Stimulated activated CD8-positive, alpha-beta memory T cell treated with anti-CD3 and anti-CD28 coated beads, Interleukin-7, amount 100 ng/mL, for 48 hours (primary cell): Measurements from ENCODE around the gene TPRN.

Experiments used
- DNase-seq, 2 donors: peaks; one replicate each; pipeline ENCODE4 v3.0.0-alpha.2; 2020; ENCODE audit warnings: low read depth in 1 of 2; ENCODE audit errors: extremely low read depth in 1 of 2

The TPRN gene

GRCh38 chr9:137147091-137147792 is 53.3 kb downstream of the TPRN start:
- DNase-seq, result no peak

DNA sequence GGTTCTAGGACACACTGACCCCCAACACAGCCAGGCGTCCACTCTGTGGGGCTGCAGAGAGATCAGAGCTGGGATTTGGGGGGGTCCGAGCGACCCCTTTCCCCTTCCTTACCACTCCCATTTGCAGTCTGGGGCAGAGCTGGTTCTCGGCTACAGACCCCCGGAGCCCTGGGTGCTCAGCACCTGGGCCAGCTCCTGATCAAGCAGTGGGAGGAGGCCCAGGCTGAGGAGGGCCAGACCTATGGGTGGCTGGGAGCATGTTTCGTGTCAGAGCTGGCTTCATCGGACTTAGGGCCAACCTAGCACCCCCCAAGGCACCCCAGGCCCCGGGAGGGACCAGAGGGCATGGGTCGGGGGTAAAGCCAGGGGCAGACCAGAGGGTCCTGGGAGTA is 54.0 kb downstream of the TPRN start:
- no peak for DNase-seq

GRCh38 chr9:137145731-137146526 is 54.6 kb downstream of the TPRN start:
- DNase-seq, result no peak

DNA sequence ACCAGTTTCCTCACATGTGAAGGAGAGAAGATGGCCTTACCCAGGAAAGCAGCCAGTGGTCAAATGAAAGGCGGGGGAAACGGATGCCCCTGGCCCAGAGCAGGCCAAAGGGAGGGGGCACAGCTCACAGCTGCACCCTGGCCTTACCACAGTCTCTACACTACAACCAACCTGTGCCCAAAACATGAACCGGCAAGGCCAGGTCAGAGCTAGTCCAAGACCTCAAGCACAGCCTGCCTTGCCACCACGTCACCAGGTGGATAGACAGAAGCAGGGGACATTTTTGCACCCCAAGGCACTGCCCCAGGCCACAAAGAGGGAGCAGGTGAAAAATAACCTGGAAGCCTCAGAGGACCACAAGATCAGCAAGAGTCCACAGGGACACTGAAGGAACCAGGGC is 57.1 kb downstream of the TPRN start:
- DNase-seq, result no peak

DNA sequence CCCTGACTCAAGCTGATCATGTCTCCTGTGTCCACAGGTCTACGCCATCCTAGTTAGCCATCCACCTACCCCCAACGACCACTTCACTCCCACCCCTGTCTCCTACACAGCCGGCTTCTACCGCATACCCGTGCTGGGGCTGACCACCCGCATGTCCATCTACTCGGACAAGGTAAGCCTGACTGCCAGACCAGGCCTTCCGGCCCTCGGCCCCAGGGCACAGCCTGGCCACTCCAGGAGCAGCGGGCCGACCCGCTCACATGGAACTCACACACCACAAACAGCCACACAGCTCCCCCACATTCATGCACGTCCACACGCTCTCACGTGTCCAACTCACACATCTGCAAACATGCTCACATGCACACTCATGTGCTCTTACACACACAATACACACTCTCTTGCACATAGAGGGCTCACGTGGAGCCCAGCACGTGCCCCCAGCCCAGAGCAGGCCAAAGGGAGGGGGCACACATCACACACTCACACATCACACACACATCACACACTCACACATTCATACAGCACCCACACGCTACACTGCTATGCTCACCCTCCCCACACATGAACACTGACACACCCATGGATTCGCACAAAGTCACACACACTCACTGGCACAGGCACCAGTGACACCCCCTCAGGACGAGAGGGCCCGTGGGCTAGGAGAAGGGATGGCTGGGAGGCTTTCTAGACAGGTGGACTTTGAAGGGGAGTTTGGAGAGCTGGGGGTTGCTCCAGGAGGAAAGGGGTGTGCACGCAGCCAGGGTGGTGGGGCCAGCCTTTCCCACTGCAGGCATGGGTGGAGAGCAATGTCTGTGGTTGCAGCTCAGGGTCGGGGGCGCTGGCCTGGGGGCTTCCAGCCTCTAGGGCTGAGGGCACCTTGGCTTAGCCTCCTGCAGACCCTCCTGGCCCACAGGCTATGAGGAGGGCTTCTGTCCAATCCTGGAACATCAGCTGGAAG is 58.3 kb downstream of the TPRN start:
- no peak for DNase-seq
